ENCODE measurements around the gene CRYL1.

- TF ChIP-seq, protein P1, sequence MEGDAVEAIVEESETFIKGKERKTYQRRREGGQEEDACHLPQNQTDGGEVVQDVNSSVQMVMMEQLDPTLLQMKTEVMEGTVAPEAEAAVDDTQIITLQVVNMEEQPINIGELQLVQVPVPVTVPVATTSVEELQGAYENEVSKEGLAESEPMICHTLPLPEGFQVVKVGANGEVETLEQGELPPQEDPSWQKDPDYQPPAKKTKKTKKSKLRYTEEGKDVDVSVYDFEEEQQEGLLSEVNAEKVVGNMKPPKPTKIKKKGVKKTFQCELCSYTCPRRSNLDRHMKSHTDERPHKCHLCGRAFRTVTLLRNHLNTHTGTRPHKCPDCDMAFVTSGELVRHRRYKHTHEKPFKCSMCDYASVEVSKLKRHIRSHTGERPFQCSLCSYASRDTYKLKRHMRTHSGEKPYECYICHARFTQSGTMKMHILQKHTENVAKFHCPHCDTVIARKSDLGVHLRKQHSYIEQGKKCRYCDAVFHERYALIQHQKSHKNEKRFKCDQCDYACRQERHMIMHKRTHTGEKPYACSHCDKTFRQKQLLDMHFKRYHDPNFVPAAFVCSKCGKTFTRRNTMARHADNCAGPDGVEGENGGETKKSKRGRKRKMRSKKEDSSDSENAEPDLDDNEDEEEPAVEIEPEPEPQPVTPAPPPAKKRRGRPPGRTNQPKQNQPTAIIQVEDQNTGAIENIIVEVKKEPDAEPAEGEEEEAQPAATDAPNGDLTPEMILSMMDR (IDR thresholded peaks at IDR 0.05; ENCODE audit: low read length) = no peak
- TF ChIP-seq EZH2 (optimal IDR thresholded peaks at IDR 0.05; ENCODE audit: low read depth, low read length) = no peak
- TF ChIP-seq EZH2phosphoT487 (IDR thresholded peaks at IDR 0.05; ENCODE audit: low read length) = no peak
These were observed 123.5 kb downstream of the CRYL1 start for GRCh38 chr13:20401931-20402856.

Data from MM.1S (cell line).